Myocyte (in vitro differentiated cells): ENCODE measurements around the gene SLC22A4. TPM values are rescaled to one million over a fixed set of nuclear protein-coding genes. Genes with fewer than 3 reads are reported as not detected.

ENCODE experiments used
- DNase-seq: peaks from one replicate; pipeline ENCODE4 v3.0.0-alpha.2; 2012; ENCODE audit warnings: low read depth
- total RNA-seq: library from RNA; depleted of rRNA; stranded (reverse); fragments of >200 nt; gene quantifications from 2 replicates; pipeline ENCODE4 v1.2.3, GENCODE V29; 2014

SLC22A4 gene
- total RNA-seq, 1 donor from 2014 or later, result 2.3 TPM

DNA sequence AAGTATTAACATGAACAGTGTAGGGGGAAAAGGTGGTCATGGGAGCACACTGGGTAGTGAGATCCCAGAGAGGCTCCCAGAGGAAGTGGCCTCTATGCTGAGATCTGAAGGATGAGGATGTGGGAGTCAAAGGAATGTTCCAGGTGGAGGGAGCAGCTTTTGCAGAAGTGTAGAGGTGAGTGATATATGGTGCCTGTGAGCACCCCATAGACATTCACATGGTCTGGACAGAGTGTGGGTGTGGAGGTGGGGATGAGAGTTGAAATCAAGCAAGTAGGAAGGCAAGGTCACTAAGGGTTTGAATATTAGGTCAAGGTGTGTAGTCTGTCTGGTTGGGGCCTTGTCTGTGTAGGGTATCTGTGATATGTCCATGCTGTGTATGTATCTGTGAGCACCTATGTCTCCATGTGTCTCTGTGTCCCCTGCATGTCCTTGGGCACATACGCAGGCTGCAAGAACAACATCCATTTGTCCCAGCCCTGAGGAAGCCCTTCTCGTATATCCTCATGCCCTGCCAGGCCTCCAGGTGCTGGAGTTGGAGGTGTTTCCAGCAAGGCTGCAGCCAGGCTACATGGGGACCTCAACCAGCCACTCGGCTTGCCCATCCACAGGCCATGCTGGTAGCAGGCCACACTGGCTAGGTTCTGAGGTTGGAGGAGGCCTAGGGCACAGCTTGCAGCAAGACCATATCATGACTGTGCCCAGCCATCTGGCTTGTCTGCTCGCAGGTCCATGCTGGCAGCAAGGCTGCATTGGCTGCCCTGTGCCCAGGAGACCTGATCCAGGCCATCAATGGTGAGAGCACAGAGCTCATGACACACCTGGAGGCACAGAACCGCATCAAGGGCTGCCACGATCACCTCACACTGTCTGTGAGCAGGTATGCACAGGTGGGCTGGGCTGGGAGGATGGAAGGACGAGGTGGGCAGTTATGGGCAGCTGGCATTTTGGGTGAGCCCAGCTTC is 32.0 kb upstream of the SLC22A4 start:
- DNase-seq, result no peak

DNA sequence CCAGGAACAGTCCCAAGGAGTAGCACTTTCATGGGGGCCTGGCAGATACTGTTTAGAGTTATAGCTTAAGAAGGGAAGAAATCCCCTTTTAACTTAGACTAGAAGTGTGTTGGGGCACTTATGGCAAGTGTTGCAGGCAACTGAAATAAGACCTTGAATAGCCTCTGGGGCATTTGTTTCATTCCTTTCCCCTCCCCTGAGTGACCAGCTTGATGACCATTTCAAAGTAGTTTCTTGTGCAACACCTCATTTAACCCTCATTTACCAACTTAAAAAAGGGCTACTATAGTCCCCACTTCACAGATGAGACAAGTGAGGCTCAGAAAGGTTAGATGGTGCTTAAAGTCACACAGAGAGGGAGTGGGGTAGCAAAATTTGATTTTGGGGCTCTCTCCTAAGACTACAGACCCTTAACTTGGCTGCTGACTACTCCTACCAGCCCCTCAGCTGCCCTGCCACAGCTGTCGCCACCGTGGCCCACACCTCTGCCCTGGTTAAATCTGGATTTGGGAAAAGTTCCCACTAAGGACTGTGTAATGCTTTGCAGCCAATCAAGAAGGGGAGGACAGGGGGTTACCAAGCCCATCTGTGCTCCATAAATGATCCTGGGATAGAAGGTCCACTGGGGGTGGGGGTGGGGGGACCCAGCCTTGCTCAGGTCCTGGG is 31.2 kb upstream of the SLC22A4 start:
- DNase-seq, result peak; percentile 68

- peak; percentile 86 for DNase-seq
Measured at GRCh38 chr5:132263548-132264261, 30.5 kb upstream of the SLC22A4 start.

- no peak for DNase-seq
Measured at GRCh38 chr5:132264546-132265335, 29.5 kb upstream of the SLC22A4 start.

- DNase-seq, result peak; percentile 82
Measured at GRCh38 chr5:132265336-132266030, 28.7 kb upstream of the SLC22A4 start.

- DNase-seq, result no peak
Measured at GRCh38 chr5:132266031-132266835, 28.0 kb upstream of the SLC22A4 start.

DNA sequence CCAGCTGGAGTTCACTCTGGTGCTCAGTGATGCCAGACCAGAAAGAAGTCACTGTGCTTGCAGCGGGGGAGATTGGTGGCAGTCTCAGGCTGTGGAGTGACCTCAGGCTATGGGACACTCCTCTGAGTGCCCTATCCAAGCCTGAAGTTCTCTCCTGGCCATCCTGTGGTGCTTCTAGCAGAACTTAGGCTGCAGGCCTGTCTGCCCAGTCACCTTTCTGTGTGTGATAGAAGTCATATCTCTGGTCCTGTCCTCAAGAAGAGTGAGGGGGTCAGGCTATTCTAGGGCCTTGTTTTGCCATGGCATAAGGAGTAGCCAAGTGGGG is 27.4 kb upstream of the SLC22A4 start:
- no peak for DNase-seq

DNA sequence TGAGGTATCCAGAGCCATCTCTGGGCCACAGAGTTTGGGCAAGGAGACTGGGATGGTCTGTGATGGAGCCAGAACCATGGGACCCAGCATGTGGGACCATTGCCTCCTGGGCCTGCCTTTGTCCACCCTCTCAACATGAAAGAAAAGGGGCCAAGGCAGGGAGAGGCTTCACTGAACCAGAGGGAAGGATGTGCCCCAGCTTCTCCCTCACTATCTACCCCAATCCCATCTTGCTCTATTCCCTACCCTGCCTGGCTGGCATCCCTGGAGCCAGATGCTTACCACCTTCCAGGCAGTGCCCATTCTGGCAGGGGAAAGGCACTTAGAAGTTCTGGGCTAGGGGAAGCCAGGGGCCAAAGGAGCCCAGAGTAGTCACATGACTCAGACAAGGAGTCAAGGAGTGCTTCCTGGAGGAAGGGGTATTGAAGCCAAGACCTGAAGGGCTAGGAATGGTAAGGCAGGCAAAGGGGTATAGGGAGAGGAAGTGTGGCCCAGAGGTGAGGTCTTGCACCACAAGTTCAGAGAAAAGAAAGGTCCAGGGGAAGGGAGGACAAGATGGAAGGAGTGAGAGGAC is 26.9 kb upstream of the SLC22A4 start:
- no peak for DNase-seq

DNA sequence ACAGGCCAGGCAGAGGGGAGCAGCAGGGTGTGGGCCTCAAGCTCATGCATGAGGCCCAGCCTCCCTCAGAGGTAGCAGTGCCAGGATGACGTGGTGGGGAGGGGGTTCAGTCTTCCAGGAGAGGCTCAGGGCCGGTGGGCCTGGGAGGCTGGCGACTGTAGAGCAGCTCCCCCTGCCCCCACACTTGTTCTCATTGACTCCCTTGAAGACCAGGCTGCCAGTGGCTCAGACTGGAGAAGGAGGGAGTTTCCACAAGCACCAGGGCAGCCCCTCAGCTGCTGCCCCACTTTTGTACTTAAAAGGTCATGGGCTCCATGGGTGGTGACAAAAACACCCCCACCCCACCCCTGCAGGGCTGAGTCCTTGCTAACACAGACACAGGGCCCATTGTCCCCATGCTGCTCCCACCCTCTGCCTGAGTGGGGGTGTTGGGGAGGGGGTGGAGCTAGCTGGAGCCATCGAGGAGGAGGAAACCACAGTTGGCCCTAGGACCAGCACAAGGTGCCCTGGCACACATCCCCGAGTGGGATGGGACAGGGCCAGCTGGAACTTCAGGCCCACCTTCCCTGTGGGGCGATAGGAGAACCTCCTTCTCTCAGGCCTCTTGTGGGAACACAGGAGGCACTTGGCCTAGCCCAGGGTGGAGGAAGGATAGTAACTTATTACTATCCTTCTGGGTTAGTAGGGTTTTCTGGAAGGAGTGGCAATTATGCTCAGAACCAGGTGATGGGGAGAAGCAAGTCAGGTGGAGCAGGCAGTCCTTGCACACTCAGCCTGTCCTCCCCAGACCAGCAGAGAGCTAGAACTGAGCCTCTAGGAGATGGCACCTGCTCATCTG is 26.0 kb upstream of the SLC22A4 start:
- no peak for DNase-seq

DNA sequence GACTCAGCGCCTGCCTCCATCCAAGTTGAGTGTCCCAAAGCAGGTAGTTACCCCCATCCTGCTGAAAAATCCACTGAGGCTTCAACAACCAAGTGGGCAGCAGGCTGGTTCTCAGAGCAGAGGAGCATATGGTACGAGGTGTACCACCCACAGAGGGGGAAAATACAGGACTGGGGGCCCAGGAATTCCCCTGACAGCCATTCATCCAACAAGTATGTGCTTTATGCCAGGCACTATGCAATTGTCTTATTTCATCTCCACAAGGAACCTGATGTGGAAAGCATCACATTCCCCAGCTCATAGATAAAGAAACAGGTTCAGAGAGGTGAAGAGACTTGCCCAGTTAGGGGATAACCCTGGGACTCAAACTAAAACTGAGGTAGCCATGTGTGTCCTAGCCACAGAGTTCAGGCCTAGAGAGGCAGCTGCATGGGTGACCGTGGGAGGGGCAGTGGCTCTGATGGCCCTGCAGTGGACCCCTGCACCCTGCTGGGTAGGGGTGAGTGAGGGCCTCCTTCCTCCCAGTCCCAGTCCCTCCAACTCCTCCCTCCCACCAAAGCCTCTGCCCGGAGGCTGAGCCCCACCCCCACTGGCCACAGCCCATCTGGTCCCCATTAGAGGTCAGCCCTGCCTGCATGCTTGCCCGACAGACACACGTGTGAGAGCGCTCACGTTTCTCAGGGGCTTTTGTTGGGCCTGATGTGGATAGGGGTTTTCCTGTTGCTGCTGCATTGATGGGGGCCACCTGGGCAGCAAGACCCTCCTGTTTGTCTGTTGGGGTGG is 25.2 kb upstream of the SLC22A4 start:
- DNase-seq, result peak; percentile 66

- DNase-seq, result peak; percentile 38
Measured at GRCh38 chr5:132269635-132270334, 24.4 kb upstream of the SLC22A4 start.

DNA sequence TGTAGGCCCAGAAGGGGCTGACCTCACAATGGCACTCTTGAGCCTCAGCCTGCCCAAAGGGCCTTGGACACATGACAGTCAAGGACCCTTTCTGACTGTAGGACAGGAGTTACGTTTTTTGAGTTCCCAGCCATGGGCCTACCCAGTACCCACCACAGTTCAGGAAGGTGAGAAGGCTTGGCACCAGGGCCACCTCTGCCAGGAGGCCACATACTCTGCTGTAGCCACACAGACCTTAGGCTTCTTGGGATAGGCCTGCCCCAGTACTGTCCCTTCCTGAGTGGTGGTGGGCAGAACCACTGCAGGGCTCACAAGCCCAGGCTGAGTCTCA is 23.9 kb upstream of the SLC22A4 start:
- DNase-seq, result no peak

- DNase-seq, result no peak
Measured at GRCh38 chr5:132270706-132271105, 23.5 kb upstream of the SLC22A4 start.

DNA sequence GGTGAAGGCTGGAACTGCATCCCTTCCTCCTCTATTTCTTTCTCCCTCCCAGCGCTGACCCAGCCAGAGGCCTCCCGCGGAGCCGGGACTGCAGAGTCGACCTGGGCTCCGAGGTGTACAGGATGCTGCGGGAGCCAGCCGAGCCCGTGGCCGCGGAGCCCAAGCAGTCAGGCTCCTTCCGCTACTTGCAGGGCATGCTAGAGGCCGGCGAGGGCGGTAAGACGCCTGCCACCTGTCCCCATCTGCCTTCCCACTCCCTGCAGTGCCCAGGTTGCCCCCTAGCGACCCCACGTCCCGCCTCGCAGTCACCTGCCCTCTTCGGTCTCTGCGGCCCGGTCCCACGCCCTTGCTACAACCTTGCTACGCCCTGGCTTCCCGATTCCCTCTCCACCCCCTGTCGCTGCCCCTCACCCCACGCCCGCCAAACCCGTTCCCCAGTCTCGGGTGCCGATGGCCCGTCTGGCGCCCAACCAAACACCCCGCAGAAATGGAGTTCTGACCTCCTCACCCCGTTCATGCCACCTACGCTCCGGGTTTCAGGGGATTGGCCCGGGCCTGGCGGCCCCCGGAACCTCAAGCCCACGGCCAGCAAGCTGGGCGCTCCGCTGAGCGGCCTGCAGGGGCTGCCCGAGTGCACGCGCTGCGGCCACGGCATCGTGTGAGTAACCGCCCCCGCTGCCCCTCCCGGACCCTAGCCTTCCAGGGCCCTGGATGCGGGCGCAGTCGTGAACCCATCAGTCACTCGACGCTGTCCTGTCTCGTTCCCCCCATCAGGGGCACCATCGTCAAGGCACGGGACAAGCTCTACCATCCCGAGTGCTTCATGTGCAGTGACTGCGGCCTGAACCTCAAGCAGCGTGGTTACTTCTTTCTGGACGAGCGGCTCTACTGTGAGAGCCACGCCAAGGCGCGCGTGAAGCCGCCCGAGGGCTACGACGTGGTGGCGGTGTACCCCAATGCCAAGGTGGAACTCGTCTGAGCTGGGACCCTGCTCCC is 22.6 kb upstream of the SLC22A4 start:
- DNase-seq, result no peak

GRCh38 chr5:132272311-132273210 is 21.6 kb upstream of the SLC22A4 start:
- peak; percentile 64 for DNase-seq
